ENCODE results near the gene ATG7. TPM values are rescaled to one million over a fixed set of nuclear protein-coding genes. Genes with fewer than 3 reads are reported as not detected.
"Not testable (repeated sequence)": the region's sequence is repeated elsewhere in the genome, so short reads cannot be mapped to it uniquely, and the experiment has no call there.

The ATG7 gene
- total RNA-seq, 4 donors from 2014 or later: 31.3 to 67.7 (median 51.3) TPM

DNA sequence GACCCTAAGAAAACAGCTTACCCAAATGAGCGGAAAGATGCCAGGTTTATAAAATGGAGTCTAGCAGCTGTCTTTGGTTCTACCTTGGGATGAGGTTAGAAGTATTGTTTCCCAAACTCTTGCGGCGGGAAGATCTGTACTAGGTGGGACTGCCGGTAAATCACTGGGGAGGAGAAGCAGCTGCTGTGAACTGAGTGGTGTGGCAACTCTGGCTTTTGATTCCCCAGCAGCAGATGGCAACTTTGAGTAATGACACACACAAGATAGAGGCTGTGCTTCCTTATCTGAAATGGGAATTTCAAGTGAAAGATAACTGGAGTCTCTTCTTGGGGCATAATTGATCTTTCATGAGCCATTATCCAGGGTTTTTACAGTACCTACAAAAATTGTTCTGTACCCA lies 184.9 kb downstream of the ATG7 start:
- no peaks in the 10 kb centered on the region for H3K9me3 ChIP-seq
- 98 to 100% methylated on average over 4 of the region's 4 CpGs for WGBS, 2 donors
- H3K27me3 ChIP-seq: no peaks in the 10 kb centered on the region
- peaks cover 0 to 19% (median 0%) of the 10 kb centered on the region in 3 donors for H3K4me1 ChIP-seq
- DNase-seq: no peak
- no peak for TF ChIP-seq POLR2A (IDR thresholded peaks at IDR 0.05)
- TF ChIP-seq, protein P1, sequence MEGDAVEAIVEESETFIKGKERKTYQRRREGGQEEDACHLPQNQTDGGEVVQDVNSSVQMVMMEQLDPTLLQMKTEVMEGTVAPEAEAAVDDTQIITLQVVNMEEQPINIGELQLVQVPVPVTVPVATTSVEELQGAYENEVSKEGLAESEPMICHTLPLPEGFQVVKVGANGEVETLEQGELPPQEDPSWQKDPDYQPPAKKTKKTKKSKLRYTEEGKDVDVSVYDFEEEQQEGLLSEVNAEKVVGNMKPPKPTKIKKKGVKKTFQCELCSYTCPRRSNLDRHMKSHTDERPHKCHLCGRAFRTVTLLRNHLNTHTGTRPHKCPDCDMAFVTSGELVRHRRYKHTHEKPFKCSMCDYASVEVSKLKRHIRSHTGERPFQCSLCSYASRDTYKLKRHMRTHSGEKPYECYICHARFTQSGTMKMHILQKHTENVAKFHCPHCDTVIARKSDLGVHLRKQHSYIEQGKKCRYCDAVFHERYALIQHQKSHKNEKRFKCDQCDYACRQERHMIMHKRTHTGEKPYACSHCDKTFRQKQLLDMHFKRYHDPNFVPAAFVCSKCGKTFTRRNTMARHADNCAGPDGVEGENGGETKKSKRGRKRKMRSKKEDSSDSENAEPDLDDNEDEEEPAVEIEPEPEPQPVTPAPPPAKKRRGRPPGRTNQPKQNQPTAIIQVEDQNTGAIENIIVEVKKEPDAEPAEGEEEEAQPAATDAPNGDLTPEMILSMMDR (IDR thresholded peaks at IDR 0.05): no peak
- H3K4me3 ChIP-seq: no peak overlapping the region
- no peaks in the 10 kb centered on the region for H3K36me3 ChIP-seq
- intact Hi-C loops (cut with DNase I): no loop called here
- no peak overlapping the region for H3K27ac ChIP-seq

DNA sequence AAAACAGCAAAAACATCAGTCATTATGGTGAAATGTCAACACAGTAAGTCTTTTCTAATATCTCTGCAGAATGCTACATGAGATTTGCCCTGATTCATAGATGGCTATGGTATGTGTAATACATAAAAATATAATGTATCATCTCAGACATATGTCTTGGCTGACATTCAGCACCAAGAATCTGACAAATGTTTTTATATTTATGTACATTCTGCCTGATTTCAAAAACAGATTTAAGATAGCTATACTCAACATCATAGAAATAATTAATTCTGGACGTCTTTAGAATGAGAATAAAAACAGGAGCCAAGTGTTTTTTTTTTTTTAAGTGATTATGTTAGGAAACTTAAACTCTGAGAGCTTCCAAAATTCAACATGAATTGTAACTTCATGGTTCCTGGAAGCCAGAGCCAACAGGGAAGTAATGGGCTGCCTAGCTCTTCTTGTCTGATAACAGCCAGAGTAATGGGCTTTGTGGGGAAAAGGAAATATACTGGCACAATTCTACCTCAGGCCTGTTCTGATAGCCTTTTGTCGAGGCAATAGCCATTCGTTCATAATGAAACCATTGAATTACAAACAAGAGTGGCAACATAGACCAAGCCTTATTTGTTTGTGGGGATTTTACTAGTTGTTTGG lies 187.1 kb downstream of the ATG7 start:
- DNase-seq: no peak
- WGBS, 2 donors: 65 to 73% methylated on average over 3 of the region's 3 CpGs
- intact Hi-C loops (cut with DNase I): no loop called here
- Histone ChIP-seq H3K27ac (no peak overlapping the region), H3K27me3 (no peaks in the 10 kb centered on the region), H3K9me3 (no peaks in the 10 kb centered on the region), H3K4me3 (no peak overlapping the region), H3K4me1 (peaks cover 0 to 7% (median 0%) of the 10 kb centered on the region in 3 donors), H3K36me3 (no peaks in the 10 kb centered on the region)
- no peak for TF ChIP-seq POLR2A (IDR thresholded peaks at IDR 0.05)
- TF ChIP-seq, protein P1 (IDR thresholded peaks at IDR 0.05): no peak

DNA sequence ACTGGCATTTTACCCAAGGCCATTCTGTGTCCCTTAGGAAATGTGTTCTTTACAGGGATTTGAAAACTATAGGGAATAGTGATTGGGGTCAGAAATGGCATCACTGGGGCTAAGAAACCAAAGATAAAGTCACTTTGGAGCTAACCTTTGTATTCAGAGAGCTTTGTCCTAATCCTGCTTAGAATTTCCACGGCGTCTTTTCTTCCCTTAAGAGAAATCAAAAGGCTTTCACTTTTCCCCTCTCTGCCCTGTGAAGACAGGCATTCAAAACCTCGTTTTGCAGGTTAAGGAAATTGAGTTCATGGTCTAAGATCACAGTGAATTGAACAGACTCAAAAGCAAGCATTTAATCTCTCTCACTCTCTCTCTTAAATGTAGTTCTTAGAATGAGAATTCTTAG lies 189.0 kb downstream of the ATG7 start:
- H3K27me3 ChIP-seq: no peaks in the 10 kb centered on the region
- no peak for TF ChIP-seq POLR2A (IDR thresholded peaks at IDR 0.05)
- intact Hi-C loops (cut with DNase I): no loop called here
- peaks cover 0 to 24% (median 9%) of the 10 kb centered on the region in 3 donors for H3K4me1 ChIP-seq
- no peak overlapping the region for H3K27ac ChIP-seq
- no peaks in the 10 kb centered on the region for H3K9me3 ChIP-seq
- H3K36me3 ChIP-seq: no peaks in the 10 kb centered on the region
- no peak overlapping the region for H3K4me3 ChIP-seq
- 82 to 88% methylated on average over 3 of the region's 3 CpGs for WGBS, 2 donors
- DNase-seq: no peak

DNA sequence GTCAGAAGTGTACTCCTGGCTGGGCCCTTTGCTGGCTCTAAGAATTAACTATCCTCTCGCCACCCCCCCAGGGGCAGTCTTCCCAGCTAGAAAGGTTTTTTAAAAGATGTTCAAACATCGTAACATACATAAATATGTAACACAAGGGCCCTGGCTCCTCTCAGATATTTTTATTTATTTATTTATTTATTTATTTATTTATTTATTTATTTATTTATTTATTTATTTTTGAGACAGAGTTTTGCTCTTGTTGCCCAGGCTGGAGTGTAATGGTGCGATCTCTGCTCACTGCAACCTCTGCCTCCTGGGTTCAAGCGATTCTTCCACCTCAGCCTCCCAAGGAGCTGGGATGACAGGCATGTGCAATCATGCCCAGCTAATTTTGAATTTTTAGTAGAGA lies 190.5 kb downstream of the ATG7 start:
- intact Hi-C loops (cut with DNase I); H3K27ac ChIP-seq; H3K9me3 ChIP-seq; H3K36me3 ChIP-seq; H3K4me3 ChIP-seq; DNase-seq; H3K27me3 ChIP-seq: not testable (repeated sequence)
- WGBS, 2 donors: 88 to 96% methylated on average over 4 of the region's 4 CpGs
- peaks cover 0 to 35% (median 16%) of the 10 kb centered on the region in 3 donors for H3K4me1 ChIP-seq

DNA sequence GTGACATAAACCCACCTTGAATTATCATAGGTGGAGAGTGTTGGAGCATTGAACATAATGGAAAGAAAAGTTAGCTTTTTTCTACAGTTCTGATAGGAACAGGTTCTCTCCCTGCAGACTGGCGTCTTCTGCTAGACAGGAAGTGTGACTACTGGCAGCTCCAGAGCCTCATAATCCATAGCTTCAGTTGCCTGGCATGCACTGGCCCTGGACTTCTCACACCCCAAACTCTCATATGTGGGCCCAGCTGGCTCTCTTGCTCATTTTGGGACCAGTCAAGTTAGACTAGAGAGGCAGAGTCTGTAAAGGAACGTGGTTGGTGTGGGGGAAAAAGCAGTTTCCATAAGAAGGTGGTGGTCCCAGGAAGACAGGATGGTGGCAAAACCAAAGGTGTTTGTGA lies 191.4 kb downstream of the ATG7 start:
- H3K27me3 ChIP-seq: no peaks in the 10 kb centered on the region
- no peaks in the 10 kb centered on the region for H3K9me3 ChIP-seq
- 83 to 100% methylated on average over 1 to 2 of the region's 2 CpGs for WGBS, 2 donors

DNA sequence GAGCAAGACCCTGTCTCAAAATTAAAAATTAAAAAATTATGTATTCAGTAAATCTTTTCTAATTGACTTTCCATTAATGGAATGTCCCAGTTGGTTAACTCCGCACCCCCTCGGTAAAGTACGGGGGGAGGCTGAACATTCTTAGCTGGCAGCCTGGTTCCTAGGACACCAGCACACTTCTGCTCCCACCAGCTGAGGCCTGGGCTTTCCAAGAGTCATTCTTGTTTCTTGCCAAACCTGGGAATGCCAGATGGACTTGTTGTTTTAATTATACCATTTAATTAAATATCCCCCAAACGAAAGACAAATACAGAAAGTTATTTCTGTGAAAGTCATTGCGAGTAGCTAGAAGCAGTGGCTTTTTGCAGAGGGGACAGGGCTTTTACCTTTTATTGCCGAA lies 192.2 kb downstream of the ATG7 start:
- peaks cover 0 to 35% (median 16%) of the 10 kb centered on the region in 3 donors for H3K4me1 ChIP-seq
- 81 to 87% methylated on average over 6 of the region's 6 CpGs for WGBS, 2 donors
- H3K9me3 ChIP-seq: no peaks in the 10 kb centered on the region
- peaks cover 0 to 6% (median 0%) of the 10 kb centered on the region in 3 donors for H3K36me3 ChIP-seq
- no peak for DNase-seq
- H3K4me3 ChIP-seq: no peak overlapping the region
- intact Hi-C loops (cut with DNase I): no loop called here
- peak overlapping the region in 2 of 4 donors; percentile 17 to 84 for H3K27ac ChIP-seq
- TF ChIP-seq, protein P1 (IDR thresholded peaks at IDR 0.05): no peak
- TF ChIP-seq POLR2A (IDR thresholded peaks at IDR 0.05): no peak
- no peaks in the 10 kb centered on the region for H3K27me3 ChIP-seq

More for the DNA sequence above, 191.4 kb downstream of the ATG7 start:
- TF ChIP-seq, protein P1 (IDR thresholded peaks at IDR 0.05): no peak
- no peak for TF ChIP-seq POLR2A (IDR thresholded peaks at IDR 0.05)
- H3K4me3 ChIP-seq: no peak overlapping the region
- no peak overlapping the region for H3K27ac ChIP-seq
- intact Hi-C loops (cut with DNase I): no loop called here
- H3K4me1 ChIP-seq: peaks cover 0 to 35% (median 16%) of the 10 kb centered on the region in 3 donors
- DNase-seq: no peak
- H3K36me3 ChIP-seq: peaks cover 0 to 6% (median 0%) of the 10 kb centered on the region in 3 donors
